GM15510 (cell line): ENCODE measurements around the gene DEPDC1.

Experiments
- POLR2A ChIP-seq: IDR thresholded peaks from 3 replicates; pipeline ENCODE4 v1.6.1; 2011; ENCODE audit warnings: borderline replicate concordance; ENCODE audit not compliant: insufficient read length; ENCODE audit errors: extremely low read depth

Gene DEPDC1

DNA sequence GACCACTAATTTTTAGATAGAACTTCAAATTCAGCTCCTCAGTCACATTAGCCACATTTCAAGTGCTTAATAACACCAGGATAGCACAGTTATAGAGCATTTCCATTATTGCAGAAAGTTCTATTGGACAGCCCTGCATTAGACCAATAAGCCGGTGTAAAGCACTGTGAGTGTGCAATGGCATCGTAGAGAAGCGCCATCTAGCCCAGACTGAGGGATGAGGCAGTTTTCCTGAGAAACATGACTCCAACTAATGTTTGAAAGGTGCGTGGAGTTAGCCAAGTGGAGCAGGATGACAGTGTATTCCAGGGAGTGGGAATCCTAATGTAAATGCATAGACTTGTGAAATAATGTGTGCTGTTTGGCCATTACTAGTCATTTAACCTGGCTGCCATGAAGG lies 54.9 kb downstream of the DEPDC1 start:
- no peak for TF ChIP-seq POLR2A

GRCh38 chr1:68438310-68438709 lies 58.6 kb downstream of the DEPDC1 start:
- TF ChIP-seq POLR2A, result no peak

- no peak for TF ChIP-seq POLR2A
Measured at GRCh38 chr1:68433395-68433794, 63.5 kb downstream of the DEPDC1 start.

- TF ChIP-seq POLR2A, result no peak
Measured at GRCh38 chr1:68431076-68431475, 65.8 kb downstream of the DEPDC1 start.

DNA sequence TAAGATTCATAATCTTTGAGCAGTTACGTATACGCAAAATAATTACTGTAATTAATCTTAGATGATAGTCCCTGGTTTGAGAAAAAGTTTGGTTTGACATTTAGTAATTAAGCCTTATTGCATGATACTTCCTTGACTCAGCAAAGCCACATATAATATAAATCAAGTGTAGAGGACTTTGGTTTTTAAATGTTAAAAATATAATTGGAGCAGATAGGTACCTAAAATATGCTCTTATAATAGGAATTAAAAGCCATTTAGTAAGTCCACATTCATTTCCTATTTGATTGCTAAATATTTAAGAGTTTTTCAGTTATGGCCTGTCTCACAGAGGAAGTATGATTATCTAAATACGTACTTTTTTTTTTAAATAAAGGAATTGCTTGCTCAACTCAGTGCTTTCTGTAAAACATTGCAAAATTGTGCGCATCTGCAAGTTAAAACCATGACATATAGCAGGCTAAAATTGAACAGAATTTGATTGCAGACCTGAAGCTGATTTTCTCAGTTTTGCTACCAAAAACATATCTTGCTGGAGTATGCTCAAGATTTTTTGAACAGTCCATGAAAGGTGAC lies 67.6 kb downstream of the DEPDC1 start:
- TF ChIP-seq POLR2A, result no peak

GRCh38 chr1:68426594-68426993 lies 70.3 kb downstream of the DEPDC1 start:
- no peak for TF ChIP-seq POLR2A
